HTERT RPE-1 (cell line): ENCODE results near the gene TMED7.

Experiments used
- in situ Hi-C: fragments of 300-500 bp; cut with MboI; formaldehyde crosslinking; loops from 4 replicates; pipeline ENCODE4 v1.14.3; 2020; ENCODE audit warnings: low sequenced_read_pairs

TMED7 gene

DNA sequence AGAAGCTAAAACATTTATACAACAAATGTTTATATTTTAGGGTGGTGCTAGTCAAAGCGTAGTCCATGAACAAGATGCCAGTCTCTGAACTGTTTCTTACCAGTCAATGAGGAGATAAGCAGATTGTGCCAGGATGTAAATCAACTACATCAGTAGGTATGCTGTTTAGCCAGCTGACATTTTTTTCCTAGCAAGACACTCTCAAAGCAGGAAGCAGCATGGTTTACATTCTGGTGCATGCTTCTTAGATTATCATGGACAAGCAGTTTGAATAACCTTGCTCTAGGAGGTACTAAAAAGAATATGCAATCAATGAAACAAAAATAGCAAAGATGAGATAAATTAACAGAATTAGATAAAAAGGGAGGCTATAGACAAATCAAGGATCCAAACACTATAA is 40.6 kb downstream of the TMED7 start:
- in situ Hi-C loops, result loop anchor here (25.0 kb wide), 1 partner anchor 273 kb away; no protein-coding TSS in a partner anchor

DNA sequence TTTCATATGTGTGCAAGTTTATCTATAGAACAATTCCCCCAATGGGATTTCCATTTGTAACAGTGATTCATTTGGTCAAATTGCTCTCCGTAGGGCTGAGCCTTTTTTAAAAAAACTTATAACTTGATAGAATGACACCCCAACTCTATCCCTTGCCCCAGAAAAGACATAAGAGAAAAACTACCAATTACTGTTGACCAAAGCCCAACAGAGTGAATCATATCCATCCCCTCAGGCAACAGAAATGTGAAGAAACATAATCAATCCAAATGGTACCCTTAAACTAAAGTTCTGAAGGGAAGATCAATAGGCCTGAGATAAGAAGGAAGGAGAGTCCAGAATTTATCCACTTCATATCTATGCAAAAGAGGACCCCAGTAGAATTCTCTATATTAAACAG is 41.3 kb downstream of the TMED7 start:
- in situ Hi-C loops, result loop anchor here (25.0 kb wide), 1 partner anchor 272 kb away; no protein-coding TSS in a partner anchor

DNA sequence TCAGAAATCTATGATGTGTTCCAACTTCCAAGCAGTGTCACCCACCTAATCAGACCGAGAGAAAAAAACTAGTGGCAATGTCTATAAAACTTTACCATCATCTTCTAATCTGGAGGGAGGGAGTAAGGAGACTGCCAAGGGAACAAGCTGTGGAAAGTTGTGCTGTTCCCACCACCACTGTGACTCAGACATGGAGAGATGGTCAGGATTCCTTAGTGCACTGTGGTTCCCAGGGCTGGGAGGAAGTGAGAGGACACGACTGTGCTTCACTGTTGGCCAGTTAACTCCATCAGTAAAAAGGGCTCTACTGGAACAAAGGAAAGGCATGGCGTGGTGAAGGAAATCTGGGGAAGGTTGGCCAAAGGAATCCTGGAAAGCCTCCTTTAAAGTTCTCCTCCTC is 42.4 kb downstream of the TMED7 start:
- in situ Hi-C loops, result loop anchor here (25.0 kb wide), 1 partner anchor 271 kb away; no protein-coding TSS in a partner anchor

DNA sequence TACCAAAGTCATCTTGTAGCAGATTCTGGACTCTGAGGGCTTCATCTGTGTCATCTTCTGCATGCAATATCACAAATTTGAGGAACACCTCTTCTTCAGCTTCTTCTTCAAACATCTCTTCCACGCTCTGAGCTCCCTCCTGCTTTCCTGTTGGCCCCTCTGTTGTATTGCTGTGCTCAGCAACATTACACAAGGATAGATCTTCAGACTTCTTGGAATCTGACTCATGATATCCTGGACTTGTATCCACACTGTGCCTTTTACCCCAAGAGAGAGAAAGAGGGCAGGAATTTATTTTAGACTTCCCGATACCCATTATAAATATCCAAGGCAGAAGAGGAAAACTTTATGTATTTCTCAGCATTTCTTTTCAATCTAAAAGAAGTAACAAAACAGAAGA is 44.9 kb downstream of the TMED7 start:
- in situ Hi-C loops, result loop anchor here (25.0 kb wide), 1 partner anchor 269 kb away; no protein-coding TSS in a partner anchor

DNA sequence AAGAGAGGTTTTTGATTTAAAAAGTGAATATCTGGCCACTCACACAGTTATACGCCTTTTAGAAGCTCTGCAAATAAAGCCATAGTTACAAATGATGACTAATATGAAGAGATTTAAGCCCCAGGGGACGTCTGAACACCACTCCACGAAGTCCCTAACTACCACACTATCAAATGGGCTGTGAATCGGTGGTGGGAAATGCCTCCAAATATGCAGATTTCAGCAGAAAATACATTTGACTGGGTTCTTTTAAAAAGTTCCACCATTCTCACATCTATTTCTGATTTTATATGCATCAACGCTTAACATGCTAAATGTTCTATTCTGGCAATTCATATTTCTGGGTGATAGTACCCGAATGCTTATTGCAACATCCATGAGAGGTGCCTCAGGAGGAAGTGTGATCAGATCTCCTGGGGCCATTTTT is 46.1 kb downstream of the TMED7 start:
- in situ Hi-C loops, result loop anchor here (25.0 kb wide), 1 partner anchor 267 kb away; no protein-coding TSS in a partner anchor

DNA sequence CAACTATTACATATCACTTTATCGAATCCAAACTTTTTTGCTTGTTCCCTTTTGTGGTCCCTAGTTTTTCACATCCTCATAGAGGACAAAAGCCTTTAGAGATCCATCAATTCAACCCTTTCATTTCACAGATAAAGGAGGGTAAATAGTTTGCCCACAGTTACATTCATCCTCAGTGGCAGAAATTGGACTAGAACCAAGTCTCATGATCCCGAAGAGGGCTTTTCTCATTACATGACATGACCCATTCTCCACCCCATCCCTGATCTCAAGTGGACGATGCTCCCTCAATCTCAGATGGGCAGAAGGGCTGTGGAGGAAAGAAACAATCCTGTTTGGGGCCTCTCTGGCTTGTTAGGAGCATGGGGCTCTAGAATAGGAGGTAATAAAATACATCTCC is 46.6 kb downstream of the TMED7 start:
- in situ Hi-C loops, result loop anchor here (25.0 kb wide), 1 partner anchor 267 kb away; no protein-coding TSS in a partner anchor

DNA sequence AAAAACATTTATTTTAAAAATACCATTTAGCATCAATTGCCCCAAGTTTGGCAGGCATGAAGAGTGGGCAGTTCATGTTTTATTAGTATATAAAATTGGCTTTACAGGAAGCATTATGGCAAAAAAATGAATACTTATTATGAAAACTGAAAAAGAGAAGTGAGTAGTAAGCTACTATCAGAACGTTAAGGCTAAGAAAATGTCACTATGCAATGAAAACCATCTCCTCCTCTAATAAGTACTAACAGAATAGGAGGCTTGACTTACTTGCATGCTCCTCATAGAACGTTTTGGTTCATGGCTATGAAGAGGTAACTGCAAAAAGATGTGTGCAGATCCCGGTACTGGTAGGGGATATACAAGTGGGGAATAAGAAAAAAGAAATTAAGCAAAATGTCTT is 47.2 kb downstream of the TMED7 start:
- in situ Hi-C loops, result loop anchor here (25.0 kb wide), 1 partner anchor 266 kb away; no protein-coding TSS in a partner anchor

DNA sequence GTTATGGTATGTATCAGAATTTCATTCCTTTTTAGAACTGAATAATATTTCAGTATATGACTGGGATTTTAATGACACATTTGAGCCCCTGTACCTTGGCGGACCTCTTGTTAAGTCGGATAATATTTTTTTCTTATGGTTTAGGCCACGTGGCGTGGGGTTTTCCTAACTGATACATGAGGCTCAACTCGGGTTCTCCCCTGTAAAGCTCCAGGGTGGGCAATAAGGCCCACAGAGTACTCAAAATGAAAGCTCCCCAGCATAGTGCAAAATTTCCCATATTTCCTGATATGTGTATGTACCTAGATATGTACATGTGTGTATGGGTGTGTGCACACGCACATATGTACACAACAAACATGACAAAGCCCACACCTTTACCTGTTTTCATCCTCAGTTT is 48.1 kb downstream of the TMED7 start:
- in situ Hi-C loops, result loop anchor here (25.0 kb wide), 1 partner anchor 265 kb away; no protein-coding TSS in a partner anchor

DNA sequence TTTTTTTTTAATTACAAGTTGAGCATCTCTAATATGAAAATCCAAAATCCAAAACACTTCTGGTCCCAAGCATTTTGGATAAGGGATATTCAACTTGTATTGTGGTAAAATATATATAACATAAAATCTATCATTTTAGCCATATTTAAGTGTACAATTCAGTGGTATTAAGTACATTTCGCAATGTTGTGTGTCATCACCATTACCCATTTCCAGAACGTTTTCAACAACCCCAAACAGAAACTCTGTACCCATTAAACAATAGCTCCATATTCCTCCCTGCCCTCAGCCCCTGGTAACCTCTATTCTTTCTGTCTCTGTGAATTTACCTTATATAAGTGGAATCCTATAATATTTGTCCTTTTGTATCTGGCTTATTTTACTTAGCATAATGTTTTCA is 48.5 kb downstream of the TMED7 start:
- in situ Hi-C loops, result loop anchor here (25.0 kb wide), 1 partner anchor 265 kb away; no protein-coding TSS in a partner anchor

DNA sequence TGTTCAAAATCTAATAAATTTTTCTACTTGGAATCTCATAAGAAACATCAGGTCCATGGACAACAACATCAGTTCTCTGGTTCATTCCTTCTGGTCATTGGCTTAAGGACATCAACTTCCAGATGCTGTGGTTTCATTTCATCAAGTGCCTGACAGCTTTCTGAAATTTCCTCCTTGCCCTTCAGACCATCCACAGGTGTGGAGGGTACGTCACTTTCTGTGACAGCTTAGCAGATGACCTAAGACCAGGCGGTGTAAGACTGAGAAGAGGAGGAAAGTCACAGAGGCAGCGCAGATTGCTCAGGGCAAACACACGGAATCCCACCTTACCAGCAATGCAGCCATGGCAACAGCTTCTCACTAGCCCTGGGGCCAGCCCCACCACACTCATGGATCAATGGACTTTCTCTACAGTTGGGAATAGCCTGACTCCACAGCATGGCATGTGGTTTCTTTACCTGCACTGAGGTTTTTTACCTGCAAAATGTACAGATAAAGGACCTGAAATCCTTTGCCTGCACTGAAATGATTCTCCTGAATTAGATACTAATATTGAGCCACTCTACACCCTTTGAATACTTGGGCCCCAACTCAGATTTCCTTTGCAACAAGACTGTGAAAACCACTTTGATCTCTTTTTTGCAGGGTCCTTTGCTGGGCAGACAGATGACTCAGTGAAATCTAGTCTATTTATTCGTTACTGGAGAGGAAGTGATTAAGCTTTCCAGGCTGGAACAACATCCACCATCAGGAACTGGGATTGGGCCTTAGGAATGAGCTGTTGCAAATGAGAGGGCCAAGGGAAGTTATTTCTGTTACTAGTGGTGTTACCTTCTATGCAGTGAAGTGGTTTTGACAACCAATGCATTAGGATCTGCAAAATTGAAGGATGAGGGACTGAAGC is 50.4 kb downstream of the TMED7 start:
- in situ Hi-C loops, result loop anchor here (25.0 kb wide), 1 partner anchor 263 kb away; no protein-coding TSS in a partner anchor

DNA sequence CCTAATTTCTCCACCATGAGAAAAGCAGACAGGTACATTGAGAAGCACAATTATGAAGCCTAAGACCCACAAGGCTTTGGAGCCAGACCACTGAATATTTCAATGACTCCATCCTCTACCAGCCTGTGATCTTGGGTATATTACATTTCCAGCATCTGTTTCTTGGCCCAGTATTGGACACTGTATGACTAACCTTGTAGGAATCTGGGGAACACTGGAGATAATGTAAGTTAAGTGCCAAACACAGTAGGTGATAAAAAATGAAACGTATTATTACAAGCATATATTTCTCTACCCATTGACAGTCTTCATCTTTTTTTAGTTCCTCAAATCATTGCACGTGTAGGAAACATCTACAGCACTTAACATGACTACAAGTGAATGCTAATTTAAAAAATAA is 52.7 kb downstream of the TMED7 start:
- in situ Hi-C loops, result no loop called here

DNA sequence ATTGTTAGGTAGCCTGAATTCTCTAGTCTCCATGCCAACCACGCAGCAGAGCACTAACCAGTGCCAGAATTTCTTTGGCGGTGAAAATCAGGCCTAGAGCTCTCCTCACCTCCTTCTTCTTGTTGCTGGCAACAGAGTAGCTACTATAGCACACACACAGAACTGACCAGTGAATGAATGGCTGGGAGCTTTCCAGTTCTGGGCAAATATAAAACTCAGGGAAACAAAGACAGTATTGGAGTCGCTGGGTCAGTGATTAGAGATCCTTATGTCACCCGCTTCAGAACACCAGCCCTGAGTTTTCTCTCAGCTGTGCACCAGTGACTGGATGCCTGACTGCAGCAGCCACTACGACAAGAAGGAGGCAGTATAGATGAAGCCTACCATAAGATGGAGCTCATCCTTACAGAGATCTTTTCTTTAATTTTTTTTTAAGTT is 54.4 kb downstream of the TMED7 start:
- in situ Hi-C loops, result no loop called here

DNA sequence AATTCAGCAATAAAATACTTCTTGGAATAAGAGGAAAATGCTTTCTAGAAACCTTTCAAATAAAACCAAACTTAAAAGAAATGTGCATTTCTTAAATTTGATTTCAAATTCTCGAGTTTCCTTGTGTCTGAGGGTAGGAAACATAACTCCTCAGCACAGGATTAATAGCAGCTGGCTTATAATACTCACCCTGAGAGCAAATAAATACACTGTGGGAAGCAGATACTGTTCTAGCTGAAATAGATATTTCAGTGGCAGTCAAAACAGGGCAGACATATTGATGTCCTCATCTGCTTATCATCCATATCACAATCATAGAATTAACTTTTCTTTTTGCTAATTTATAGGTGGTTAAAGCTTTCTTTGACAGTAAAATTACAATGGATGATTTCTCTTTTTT is 57.2 kb downstream of the TMED7 start:
- in situ Hi-C loops, result no loop called here

DNA sequence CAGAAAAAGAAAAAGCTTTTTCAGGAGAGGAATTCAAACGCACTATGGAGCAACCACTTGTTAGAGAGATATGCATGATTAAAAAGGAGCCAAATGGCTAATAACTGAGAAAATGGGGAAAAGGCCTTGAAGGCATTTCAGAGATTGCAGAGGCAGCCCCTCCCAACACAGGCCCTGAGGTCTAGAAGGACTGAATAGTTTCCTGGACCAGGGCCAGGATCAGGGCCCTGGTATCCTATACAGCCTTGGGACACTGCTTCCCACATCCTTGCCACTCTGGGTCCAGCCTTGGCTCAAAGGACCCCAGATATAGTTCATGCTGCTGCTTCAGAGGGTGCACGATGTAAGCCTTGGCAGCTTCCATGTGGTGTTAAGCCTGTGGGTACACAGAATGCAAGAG is 60.6 kb downstream of the TMED7 start:
- in situ Hi-C loops, result no loop called here
